Gastroesophageal sphincter (tissue), 4 donors: ENCODE results near the gene PARP16. TPM values are rescaled to one million over a fixed set of nuclear protein-coding genes. Genes with fewer than 3 reads are reported as not detected.
"Not testable (repeated sequence)": the region's sequence is repeated elsewhere in the genome, so short reads cannot be mapped to it uniquely, and the experiment has no call there.

Experiments used
- ATAC-seq: fragments of 150-250 bp; one replicate; pipeline ENCODE4 v1.9.1; 2016; ENCODE audit warnings: mild to moderate bottlenecking, moderate library complexity
- H3K27ac ChIP-seq, 4 donors: fragments of 200-600 bp; sonication (generic) in 3 of 4; 1 replicate in 3 of 4; 2 replicates in 1 of 4; pipeline ENCODE4 v1.5.1; 2016 to 2019
- H3K27me3 ChIP-seq: fragments of 200-600 bp; sonication (generic); one replicate; pipeline ENCODE4 v1.5.1; 2019
- H3K36me3 ChIP-seq, 2 donors: fragments of 200-600 bp; sonication (generic); one replicate each; pipeline ENCODE4 v1.5.1; 2019; ENCODE audit warnings: control low read depth in 1 of 2
- H3K4me1 ChIP-seq, 3 donors: fragments of 200-600 bp; sonication (generic); 1 replicate in 2 of 3; 2 replicates in 1 of 3; pipeline ENCODE4 v1.5.1; 2016 to 2019; ENCODE audit warnings: control low read depth in 2 of 3
- H3K4me3 ChIP-seq, 2 donors: fragments of 200-600 bp; sonication (generic); one replicate each; pipeline ENCODE4 v1.5.1; 2019; ENCODE audit warnings: mild to moderate bottlenecking in 1 of 2, moderate library complexity in 1 of 2
- H3K9me3 ChIP-seq, 3 donors: fragments of 200-600 bp; sonication (generic); one replicate each; pipeline ENCODE4 v1.5.1; 2017 to 2019; ENCODE audit warnings: control low read depth in 2 of 3
- EP300 ChIP-seq: sonication (generic); formaldehyde crosslinking; IDR thresholded peaks from one replicate; pipeline ENCODE4 v1.6.1; 2017; ENCODE audit warnings: antibody characterized with exemption, mild to moderate bottlenecking
- POLR2A ChIP-seq, 2 donors: fragments of 450-650 bp; IDR thresholded peaks; one replicate each; pipeline ENCODE4 v1.6.1; 2017; ENCODE audit warnings: antibody characterized with exemption in 2 of 2, mild to moderate bottlenecking in 2 of 2, moderate library complexity in 1 of 2
- POLR2AphosphoS5 ChIP-seq: sonication (generic); formaldehyde crosslinking; IDR thresholded peaks from one replicate; pipeline ENCODE4 v1.6.1; 2017; ENCODE audit warnings: antibody characterized with exemption
- WGBS, 2 donors: methylation state at CpG; one replicate each; pipeline ENCODE4 v1.1.5; 2018; ENCODE audit warnings: low coverage in 1 of 2; 5-methylcytosine and 5-hydroxymethylcytosine counted together
- total RNA-seq, 4 donors: library from RNA; depleted of rRNA; stranded (reverse); fragments of >200 nt; gene quantifications; one replicate each; pipeline ENCODE4 v1.1.0, GENCODE V29; 2016
- TF ChIP-seq, protein P1 (sequence below), 4 experiments: fragments of 200-600 bp in 2 of 4; fragments of 450-650 bp in 2 of 4; sonication (generic) in 1 of 4; IDR thresholded peaks; one replicate each; pipeline ENCODE4 v1.5.1; 2017 to 2019; ENCODE audit warnings: antibody characterized with exemption in 4 of 4, mild to moderate bottlenecking in 2 of 4, moderate library complexity in 2 of 4

PARP16 gene
- total RNA-seq, 4 donors from 2014 or later: 10.1 to 21.7 (median 14.1) TPM

- peak; percentile 83 for ATAC-seq
- Histone ChIP-seq H3K36me3 (peaks cover 0 to 24% of the 10 kb centered on the region in 2 donors), H3K27ac (peak overlapping the region in 3 of 4 donors; percentile 53 to 70 (median 61)), H3K4me1 (peaks cover 0 to 35% (median 11%) of the 10 kb centered on the region in 3 donors), H3K4me3 (no peak overlapping the region), H3K9me3 (no peaks in the 10 kb centered on the region), H3K27me3 (no peaks in the 10 kb centered on the region)
- 33% methylated on average over 6 of the region's 11 CpGs; no CpG with 5 or more reads in 1 of the 2 donors for WGBS, 2 donors
- TF ChIP-seq POLR2AphosphoS5: peak; percentile 36
- TF ChIP-seq, protein P1, sequence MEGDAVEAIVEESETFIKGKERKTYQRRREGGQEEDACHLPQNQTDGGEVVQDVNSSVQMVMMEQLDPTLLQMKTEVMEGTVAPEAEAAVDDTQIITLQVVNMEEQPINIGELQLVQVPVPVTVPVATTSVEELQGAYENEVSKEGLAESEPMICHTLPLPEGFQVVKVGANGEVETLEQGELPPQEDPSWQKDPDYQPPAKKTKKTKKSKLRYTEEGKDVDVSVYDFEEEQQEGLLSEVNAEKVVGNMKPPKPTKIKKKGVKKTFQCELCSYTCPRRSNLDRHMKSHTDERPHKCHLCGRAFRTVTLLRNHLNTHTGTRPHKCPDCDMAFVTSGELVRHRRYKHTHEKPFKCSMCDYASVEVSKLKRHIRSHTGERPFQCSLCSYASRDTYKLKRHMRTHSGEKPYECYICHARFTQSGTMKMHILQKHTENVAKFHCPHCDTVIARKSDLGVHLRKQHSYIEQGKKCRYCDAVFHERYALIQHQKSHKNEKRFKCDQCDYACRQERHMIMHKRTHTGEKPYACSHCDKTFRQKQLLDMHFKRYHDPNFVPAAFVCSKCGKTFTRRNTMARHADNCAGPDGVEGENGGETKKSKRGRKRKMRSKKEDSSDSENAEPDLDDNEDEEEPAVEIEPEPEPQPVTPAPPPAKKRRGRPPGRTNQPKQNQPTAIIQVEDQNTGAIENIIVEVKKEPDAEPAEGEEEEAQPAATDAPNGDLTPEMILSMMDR (IDR thresholded peaks at IDR 0.05): no peak
Measured at GRCh38 chr15:65245096-65245856, 41.4 kb downstream of the PARP16 start.

GRCh38 chr15:65244638-65245037 lies 42.0 kb downstream of the PARP16 start:
- no peak overlapping the region for H3K4me3 ChIP-seq
- H3K9me3 ChIP-seq: no peaks in the 10 kb centered on the region
- no peak for ATAC-seq
- no peaks in the 10 kb centered on the region for H3K27me3 ChIP-seq
- H3K27ac ChIP-seq: peak overlapping the region in 2 of 4 donors; percentile 53 to 70
- peaks cover 0 to 29% (median 11%) of the 10 kb centered on the region in 3 donors for H3K4me1 ChIP-seq
- peaks cover 0 to 21% of the 10 kb centered on the region in 2 donors for H3K36me3 ChIP-seq
- TF ChIP-seq POLR2A (IDR thresholded peaks at IDR 0.05) (no peak), POLR2AphosphoS5 (no peak), EP300 (no peak)
- TF ChIP-seq, protein P1 (IDR thresholded peaks at IDR 0.05): no peak

DNA sequence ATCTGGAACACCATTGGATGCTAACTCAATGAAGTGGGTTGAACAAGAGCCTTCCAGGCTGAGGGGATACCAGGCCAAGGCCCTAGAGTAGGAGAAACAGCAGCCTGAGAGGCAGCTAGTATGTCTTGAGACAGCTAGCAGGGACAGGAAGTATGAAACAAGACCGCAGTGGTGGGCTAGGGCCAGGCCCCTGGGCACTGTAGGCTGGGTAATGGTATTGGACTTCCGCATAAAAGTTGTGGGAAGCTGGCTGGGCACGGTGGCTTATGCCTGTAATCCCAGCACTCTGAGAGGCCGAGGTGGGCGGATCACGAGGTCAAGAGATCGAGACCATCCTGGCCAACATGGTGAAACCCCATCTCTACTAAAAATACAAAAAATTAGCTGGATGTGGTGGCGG lies 50.2 kb downstream of the PARP16 start:
- H3K4me3 ChIP-seq, H3K27ac ChIP-seq, ATAC-seq, H3K4me1 ChIP-seq, H3K9me3 ChIP-seq, H3K27me3 ChIP-seq, H3K36me3 ChIP-seq: not testable (repeated sequence)
- 97 to 98% methylated on average over 6 to 8 of the region's 8 CpGs for WGBS, 2 donors

DNA sequence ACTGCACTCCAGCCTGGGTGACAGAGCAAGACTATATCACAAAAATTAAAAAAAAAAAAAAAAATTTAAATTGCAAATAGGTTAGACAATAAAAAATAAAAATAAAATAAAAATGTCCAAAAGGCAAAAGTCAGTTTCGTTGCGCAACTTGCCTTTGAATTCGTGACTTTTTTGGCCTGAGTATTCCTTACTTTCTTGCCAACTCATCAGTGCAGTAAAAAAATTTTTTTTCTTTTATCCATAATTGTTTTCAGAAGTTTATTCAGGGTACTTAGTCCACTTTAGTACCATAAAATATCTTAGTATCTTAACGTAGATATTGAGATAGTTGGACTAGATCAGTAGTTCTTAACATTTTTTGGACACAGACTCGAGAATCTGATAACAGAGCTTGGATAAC lies 53.0 kb downstream of the PARP16 start:
- no peak for ATAC-seq
- Histone ChIP-seq H3K4me3 (no peak overlapping the region), H3K4me1 (no peaks in the 10 kb centered on the region), H3K27me3 (no peaks in the 10 kb centered on the region), H3K36me3 (no peaks in the 10 kb centered on the region), H3K27ac (no peak overlapping the region), H3K9me3 (no peaks in the 10 kb centered on the region)
- TF ChIP-seq POLR2A (IDR thresholded peaks at IDR 0.05) (no peak), EP300 (no peak), POLR2AphosphoS5 (no peak)
- TF ChIP-seq, protein P1 (IDR thresholded peaks at IDR 0.05): no peak
- WGBS, 2 donors: 56 to 78% methylated on average over 4 to 5 of the region's 5 CpGs

DNA sequence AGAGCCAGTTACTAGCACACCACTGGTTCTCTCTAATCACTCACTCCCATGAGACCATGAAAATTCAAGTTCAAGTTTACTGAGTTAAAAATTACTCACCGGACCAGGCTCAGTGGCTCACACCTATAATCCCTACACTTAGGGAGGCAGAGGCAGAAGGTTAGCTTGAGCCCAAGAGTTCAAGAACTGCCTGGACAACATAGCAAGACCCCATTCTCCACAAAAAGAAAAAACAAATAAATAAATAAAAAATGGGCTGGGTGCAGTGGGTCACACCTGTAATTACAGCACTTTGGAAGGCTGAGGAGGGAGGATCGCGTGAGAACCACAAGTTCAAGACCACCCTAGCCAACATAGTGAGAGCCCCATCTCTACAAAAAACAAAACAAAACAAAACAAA lies 54.2 kb downstream of the PARP16 start:
- 82 to 86% methylated on average over 1 to 3 of the region's 3 CpGs for WGBS, 2 donors
- Histone ChIP-seq H3K27me3 (no peaks in the 10 kb centered on the region), H3K9me3 (no peaks in the 10 kb centered on the region), H3K27ac (no peak overlapping the region), H3K36me3 (no peaks in the 10 kb centered on the region), H3K4me1 (no peaks in the 10 kb centered on the region), H3K4me3 (no peak overlapping the region)
- no peak for ATAC-seq
- no peak for TF ChIP-seq POLR2AphosphoS5

DNA sequence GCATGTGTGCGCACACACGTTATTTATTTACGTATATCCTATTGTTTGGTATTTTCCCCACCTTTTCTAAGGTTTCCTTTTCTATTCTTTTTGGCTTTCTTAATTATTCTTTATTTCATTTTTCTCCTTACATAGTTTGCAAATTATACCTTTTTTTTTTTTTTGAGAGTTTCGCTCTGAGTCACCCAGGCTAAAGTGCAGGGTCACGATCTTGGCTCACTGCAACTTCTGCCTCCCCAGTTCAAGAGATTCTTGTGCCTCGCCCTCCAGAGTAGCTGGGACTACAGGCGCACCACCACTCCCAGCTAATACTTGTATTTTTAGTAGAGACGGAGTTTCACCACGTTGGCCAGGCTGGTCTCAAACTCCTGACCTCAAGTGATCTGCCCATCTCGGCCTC lies 55.4 kb downstream of the PARP16 start:
- WGBS, 2 donors: 93 to 94% methylated on average over 3 to 5 of the region's 10 CpGs
- no peaks in the 10 kb centered on the region for H3K27me3 ChIP-seq
- no peaks in the 10 kb centered on the region for H3K36me3 ChIP-seq
- TF ChIP-seq POLR2A (IDR thresholded peaks at IDR 0.05): no peak
- TF ChIP-seq EP300: no peak
- TF ChIP-seq POLR2AphosphoS5: no peak
- H3K4me3 ChIP-seq: no peak overlapping the region
- no peaks in the 10 kb centered on the region for H3K9me3 ChIP-seq
- H3K4me1 ChIP-seq: no peaks in the 10 kb centered on the region
- no peak for ATAC-seq
- no peak overlapping the region for H3K27ac ChIP-seq

GRCh38 chr15:65226901-65227300 lies 59.8 kb downstream of the PARP16 start:
- not testable (repeated sequence) for H3K36me3 ChIP-seq, H3K4me3 ChIP-seq, H3K27me3 ChIP-seq, H3K9me3 ChIP-seq, ATAC-seq, H3K4me1 ChIP-seq, H3K27ac ChIP-seq
- WGBS, 2 donors: no CpG with 5 or more reads among the region's 10 CpGs
